Measurements from ENCODE around the gene SNCG. TPM values are rescaled to one million over a fixed set of nuclear protein-coding genes. Genes with fewer than 3 reads are reported as not detected.

SNCG gene
- 22.3 and 25.5 TPM in 2 replicates for total RNA-seq

GRCh38 chr10:86958116-86958900, at the start of gene SNCG:
Gene SNCG (plus strand): TSS chr10:86958599. CDS start chr10:86958698, 99 bp downstream.
- Histone ChIP-seq H3K36me3 (ENCODE audit: control insufficient read depth, insufficient read depth, low read length) (no peaks in the 10 kb centered on the region), H3K27me3 (ENCODE audit: control insufficient read depth, insufficient read depth, low read length) (no peaks in the 10 kb centered on the region), H3K4me3 (ENCODE audit: low read depth, low read length) (peak within 1 kb of the TSS; percentile 18)
- FAIRE-seq: no peak
- TF ChIP-seq CTCF (IDR thresholded peaks at IDR 0.05; ENCODE audit: insufficient read depth, low read length, severe bottlenecking): no peak
- no peak for DNase-seq (ENCODE audit: low read depth)

GRCh38 chr10:86914734-86915133, 43.7 kb upstream of the SNCG start:
- no peaks in the 10 kb centered on the region for H3K36me3 ChIP-seq (ENCODE audit: control insufficient read depth, insufficient read depth, low read length)
- FAIRE-seq: no peak
- no peaks in the 10 kb centered on the region for H3K27me3 ChIP-seq (ENCODE audit: control insufficient read depth, insufficient read depth, low read length)
- no peak for DNase-seq (ENCODE audit: low read depth)
- no peak for TF ChIP-seq CTCF (IDR thresholded peaks at IDR 0.05; ENCODE audit: insufficient read depth, low read length, severe bottlenecking)
- no peak overlapping the region for H3K4me3 ChIP-seq (ENCODE audit: low read depth, low read length)

- no peak for TF ChIP-seq CTCF (IDR thresholded peaks at IDR 0.05; ENCODE audit: insufficient read depth, low read length, severe bottlenecking)
- no peaks in the 10 kb centered on the region for H3K27me3 ChIP-seq (ENCODE audit: control insufficient read depth, insufficient read depth, low read length)
- H3K4me3 ChIP-seq (ENCODE audit: low read depth, low read length): no peak overlapping the region
- peaks cover 3% of the 10 kb centered on the region for H3K36me3 ChIP-seq (ENCODE audit: control insufficient read depth, insufficient read depth, low read length)
- DNase-seq (ENCODE audit: low read depth) (peak; percentile 27), FAIRE-seq (no peak)
Measured at GRCh38 chr10:86918022-86918471, 40.4 kb upstream of the SNCG start.

- DNase-seq (ENCODE audit: low read depth): peak; percentile 29
- TF ChIP-seq CTCF (IDR thresholded peaks at IDR 0.05; ENCODE audit: insufficient read depth, low read length, severe bottlenecking): no peak
- peaks cover 3% of the 10 kb centered on the region for H3K36me3 ChIP-seq (ENCODE audit: control insufficient read depth, insufficient read depth, low read length)
- no peaks in the 10 kb centered on the region for H3K27me3 ChIP-seq (ENCODE audit: control insufficient read depth, insufficient read depth, low read length)
- FAIRE-seq: no peak
- no peak overlapping the region for H3K4me3 ChIP-seq (ENCODE audit: low read depth, low read length)
Measured at GRCh38 chr10:86922553-86922961, 35.8 kb upstream of the SNCG start.

GRCh38 chr10:86929468-86930380, 28.7 kb upstream of the SNCG start:
- FAIRE-seq: peak; percentile 93
- Histone ChIP-seq H3K36me3 (ENCODE audit: control insufficient read depth, insufficient read depth, low read length) (no peaks in the 10 kb centered on the region), H3K4me3 (ENCODE audit: low read depth, low read length) (no peak overlapping the region), H3K27me3 (ENCODE audit: control insufficient read depth, insufficient read depth, low read length) (no peaks in the 10 kb centered on the region)
- DNase-seq (ENCODE audit: low read depth): no peak
- TF ChIP-seq CTCF (IDR thresholded peaks at IDR 0.05; ENCODE audit: insufficient read depth, low read length, severe bottlenecking): no peak

All from bronchial epithelial cell (primary cell).